IPS-18c (cell line): ENCODE results near the gene UEVLD.
A peak's percentile ranks its signal among the peaks of the same experiment; 100 is the strongest.

Experiments
- H3K4me3 ChIP-seq: 2 replicates; pipeline ENCODE4 v1.7.0; 2013; ENCODE audit warnings: low read depth, mild to moderate bottlenecking, low read length, moderate library complexity; ENCODE audit not compliant: insufficient read depth
- H3K9me3 ChIP-seq: one replicate; pipeline ENCODE4 v1.6.1; 2013; ENCODE audit warnings: mild to moderate bottlenecking, low read length, moderate library complexity; ENCODE audit not compliant: control insufficient read depth, insufficient read depth

UEVLD gene

GRCh38 chr11:18588297-18589252 lies at the start of gene UEVLD:
Gene UEVLD, minus strand, starts transcription at chr11:18588734. Its CDS starts 80 bp downstream, at chr11:18588654.
- Histone ChIP-seq H3K9me3 (no peaks in the 10 kb centered on the region), H3K4me3 (peak within 1 kb of the TSS; percentile 79)

GRCh38 chr11:18634140-18635032 lies 45.9 kb upstream of the UEVLD start, which contains the start of gene SPTY2D1:
Gene SPTY2D1, minus strand, starts transcription at chr11:18634342. Its CDS starts 85 bp downstream, at chr11:18634257.
- H3K9me3 ChIP-seq = no peaks in the 10 kb centered on the region
- H3K4me3 ChIP-seq = peak within 1 kb of the TSS; percentile 98

- Histone ChIP-seq H3K9me3 (no peaks in the 10 kb centered on the region), H3K4me3 (peak overlapping the region; percentile 98)
These were observed 45.0 kb upstream of the UEVLD start for GRCh38 chr11:18633256-18634139.

- Histone ChIP-seq H3K4me3 (peak overlapping the region; percentile 98; the same call in 1 of the 2 replicates), H3K9me3 (no peaks in the 10 kb centered on the region)
These were observed 44.3 kb upstream of the UEVLD start for GRCh38 chr11:18632841-18633240.

- no peak overlapping the region for H3K4me3 ChIP-seq
- H3K9me3 ChIP-seq = no peaks in the 10 kb centered on the region
These were observed 35.6 kb upstream of the UEVLD start for GRCh38 chr11:18624161-18624560.

- no peak overlapping the region for H3K4me3 ChIP-seq
These were observed 35.2 kb upstream of the UEVLD start for GRCh38 chr11:18623707-18624106.

GRCh38 chr11:18618342-18619025 lies 29.9 kb upstream of the UEVLD start:
- H3K4me3 ChIP-seq = no peak overlapping the region
- H3K9me3 ChIP-seq = no peaks in the 10 kb centered on the region

More at GRCh38 chr11:18623707-18624106, 35.2 kb upstream of the UEVLD start:
- H3K9me3 ChIP-seq = no peaks in the 10 kb centered on the region

GRCh38 chr11:18617688-18618341 lies 29.3 kb upstream of the UEVLD start:
- Histone ChIP-seq H3K9me3 (no peaks in the 10 kb centered on the region), H3K4me3 (no peak overlapping the region)

- Histone ChIP-seq H3K4me3 (no peak overlapping the region), H3K9me3 (no peaks in the 10 kb centered on the region)
These were observed 27.3 kb upstream of the UEVLD start for GRCh38 chr11:18615628-18616392.

GRCh38 chr11:18614667-18615066 lies 26.1 kb upstream of the UEVLD start:
- Histone ChIP-seq H3K4me3 (no peak overlapping the region), H3K9me3 (no peaks in the 10 kb centered on the region)

GRCh38 chr11:18612394-18612793 lies 23.9 kb upstream of the UEVLD start:
- H3K4me3 ChIP-seq = no peak overlapping the region
- no peaks in the 10 kb centered on the region for H3K9me3 ChIP-seq

- H3K4me3 ChIP-seq = no peak overlapping the region
- H3K9me3 ChIP-seq = no peaks in the 10 kb centered on the region
These were observed 22.7 kb upstream of the UEVLD start for GRCh38 chr11:18611196-18611595.

- H3K9me3 ChIP-seq = no peaks in the 10 kb centered on the region
- no peak overlapping the region for H3K4me3 ChIP-seq
These were observed 19.8 kb upstream of the UEVLD start for GRCh38 chr11:18608376-18608775.

GRCh38 chr11:18600915-18601569 lies 12.5 kb upstream of the UEVLD start:
- no peaks in the 10 kb centered on the region for H3K9me3 ChIP-seq
- H3K4me3 ChIP-seq = no peak overlapping the region

- Histone ChIP-seq H3K9me3 (no peaks in the 10 kb centered on the region), H3K4me3 (no peak within 1 kb of the TSS)
These were observed 11.3 kb upstream of the UEVLD start, which contains the start of gene MISFA for GRCh38 chr11:18599739-18600230. Gene MISFA, plus strand, starts transcription at chr11:18599789. Its CDS starts 140 bp downstream, at chr11:18599929.
